Measurements from ENCODE around the gene ALX4.

ALX4 gene

GRCh38 chr11:44277196-44278090 lies 32.5 kb downstream of the ALX4 start:
- no peak for DNase-seq (ENCODE audit: low read depth, low spot score)
- no peak overlapping the region for H3K4me3 ChIP-seq (ENCODE audit: low read length)

GRCh38 chr11:44275961-44276550 lies 33.9 kb downstream of the ALX4 start:
- DNase-seq (ENCODE audit: low read depth, low spot score): no peak
- H3K4me3 ChIP-seq (ENCODE audit: low read length): no peak overlapping the region

- H3K4me3 ChIP-seq (ENCODE audit: low read length): no peak overlapping the region
- no peak for DNase-seq (ENCODE audit: low read depth, low spot score)
Observed at GRCh38 chr11:44275241-44275640, 34.7 kb downstream of the ALX4 start.

- no peak overlapping the region for H3K4me3 ChIP-seq (ENCODE audit: low read length)
- DNase-seq (ENCODE audit: low read depth, low spot score): no peak
Observed at GRCh38 chr11:44274404-44274803, 35.5 kb downstream of the ALX4 start.

- no peak overlapping the region for H3K4me3 ChIP-seq (ENCODE audit: low read length)
- no peak for DNase-seq (ENCODE audit: low read depth, low spot score)
Observed at GRCh38 chr11:44271286-44271685, 38.7 kb downstream of the ALX4 start.

GRCh38 chr11:44270403-44271273 lies 39.3 kb downstream of the ALX4 start:
- no peak for DNase-seq (ENCODE audit: low read depth, low spot score)
- no peak overlapping the region for H3K4me3 ChIP-seq (ENCODE audit: low read length)

GRCh38 chr11:44269369-44270351 lies 40.3 kb downstream of the ALX4 start:
- no peak for DNase-seq (ENCODE audit: low read depth, low spot score)
- H3K4me3 ChIP-seq (ENCODE audit: low read length): no peak overlapping the region

GRCh38 chr11:44268614-44269080 lies 41.3 kb downstream of the ALX4 start:
- no peak for DNase-seq (ENCODE audit: low read depth, low spot score)
- H3K4me3 ChIP-seq (ENCODE audit: low read length): no peak overlapping the region

GRCh38 chr11:44267750-44268613 lies 42.0 kb downstream of the ALX4 start:
- DNase-seq (ENCODE audit: low read depth, low spot score): no peak
- H3K4me3 ChIP-seq (ENCODE audit: low read length): no peak overlapping the region

- DNase-seq (ENCODE audit: low read depth, low spot score): no peak
- no peak overlapping the region for H3K4me3 ChIP-seq (ENCODE audit: low read length)
Observed at GRCh38 chr11:44267006-44267749, 42.8 kb downstream of the ALX4 start.

- DNase-seq (ENCODE audit: low read depth, low spot score): no peak
Observed at GRCh38 chr11:44266056-44266780, 43.7 kb downstream of the ALX4 start.

GRCh38 chr11:44264761-44265160 lies 45.2 kb downstream of the ALX4 start:
- no peak for DNase-seq (ENCODE audit: low read depth, low spot score)
- no peak overlapping the region for H3K4me3 ChIP-seq (ENCODE audit: low read length)

More at GRCh38 chr11:44266056-44266780, 43.7 kb downstream of the ALX4 start:
- H3K4me3 ChIP-seq (ENCODE audit: low read length): no peak overlapping the region

GRCh38 chr11:44264438-44264749 lies 45.5 kb downstream of the ALX4 start:
- H3K4me3 ChIP-seq (ENCODE audit: low read length): no peak overlapping the region
- DNase-seq (ENCODE audit: low read depth, low spot score): no peak

GRCh38 chr11:44263738-44264437 lies 46.1 kb downstream of the ALX4 start:
- no peak overlapping the region for H3K4me3 ChIP-seq (ENCODE audit: low read length)
- no peak for DNase-seq (ENCODE audit: low read depth, low spot score)

GRCh38 chr11:44261800-44262591 lies 47.9 kb downstream of the ALX4 start:
- no peak overlapping the region for H3K4me3 ChIP-seq (ENCODE audit: low read length)
- no peak for DNase-seq (ENCODE audit: low read depth, low spot score)
